HG03097 (cell line): ENCODE data around the gene PDGFA.

Experiments used
- ATAC-seq: cut with Tn5 transposase; IDR thresholded peaks from one replicate; pipeline ENCODE4 v1.9.1; 2021; ENCODE audit not compliant: unreplicated experiment, low FRiP score

PDGFA gene

DNA sequence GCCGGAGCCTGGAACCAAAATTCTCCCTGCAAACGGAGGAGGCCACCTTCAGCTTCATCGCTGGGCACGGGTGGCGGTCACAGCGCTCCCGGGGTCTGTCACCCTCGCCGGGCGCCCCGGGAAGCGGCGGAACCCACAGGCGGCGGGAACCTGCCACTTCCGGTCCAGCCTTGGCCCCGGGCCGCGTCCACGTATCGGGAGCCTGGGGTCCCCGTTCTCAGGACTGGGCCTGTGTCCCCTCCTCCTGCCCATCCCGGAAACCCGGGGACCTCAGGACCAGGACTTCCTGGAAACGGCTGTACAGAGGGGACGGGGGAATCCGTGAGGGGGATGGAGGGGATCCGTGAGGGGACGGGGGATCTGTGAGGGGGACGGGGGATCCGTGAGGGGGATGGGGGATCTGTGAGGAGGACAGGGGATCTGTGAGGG lies 25.4 kb downstream of the PDGFA start:
- ATAC-seq: no peak

DNA sequence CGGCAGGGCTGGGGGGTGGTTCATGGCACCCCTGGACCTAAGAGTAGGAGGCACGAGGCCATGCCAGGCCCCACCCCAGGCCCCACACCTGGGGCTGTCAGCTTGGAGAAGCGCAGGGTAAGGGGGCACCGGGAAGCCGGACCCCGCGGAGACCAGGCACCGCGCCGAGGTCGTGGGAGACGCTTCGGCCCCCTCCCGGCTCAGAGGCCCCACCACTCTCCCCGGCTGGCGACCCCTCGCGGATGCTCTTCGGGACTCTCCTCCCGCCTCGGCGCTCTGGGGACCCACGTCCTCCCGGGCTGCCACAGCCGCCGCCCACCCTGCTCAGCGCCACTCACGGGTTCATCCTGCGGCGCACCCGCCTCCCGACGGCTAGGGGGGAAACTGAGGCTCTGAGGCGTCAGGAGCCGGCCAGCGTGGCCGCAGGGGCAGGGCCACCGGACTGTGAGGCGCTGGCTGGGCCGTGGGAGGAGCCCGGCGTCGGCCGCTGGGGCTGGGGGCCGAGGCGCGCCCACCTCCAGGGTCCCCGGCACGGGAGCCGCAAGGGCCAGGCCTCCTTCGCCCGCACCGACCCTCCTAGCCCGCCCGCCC lies 25.9 kb downstream of the PDGFA start:
- no peak for ATAC-seq

DNA sequence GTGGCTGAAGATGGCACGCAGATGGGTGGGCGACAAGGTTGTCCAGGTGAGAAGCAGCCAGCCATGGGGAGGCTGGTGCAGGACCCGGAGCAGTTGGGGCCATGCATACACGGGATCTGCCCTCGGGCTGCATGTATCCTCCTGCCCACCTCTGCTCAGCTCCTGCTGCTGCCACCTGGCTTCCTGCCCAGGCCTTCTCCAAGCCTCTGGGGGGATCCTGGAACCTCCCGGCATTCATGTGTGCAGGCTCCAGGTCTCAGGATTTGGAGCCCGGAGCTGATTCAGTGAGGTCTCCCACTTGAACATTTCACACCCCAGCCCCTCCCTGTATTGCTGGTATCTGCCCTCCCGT lies 27.0 kb downstream of the PDGFA start:
- ATAC-seq: no peak

DNA sequence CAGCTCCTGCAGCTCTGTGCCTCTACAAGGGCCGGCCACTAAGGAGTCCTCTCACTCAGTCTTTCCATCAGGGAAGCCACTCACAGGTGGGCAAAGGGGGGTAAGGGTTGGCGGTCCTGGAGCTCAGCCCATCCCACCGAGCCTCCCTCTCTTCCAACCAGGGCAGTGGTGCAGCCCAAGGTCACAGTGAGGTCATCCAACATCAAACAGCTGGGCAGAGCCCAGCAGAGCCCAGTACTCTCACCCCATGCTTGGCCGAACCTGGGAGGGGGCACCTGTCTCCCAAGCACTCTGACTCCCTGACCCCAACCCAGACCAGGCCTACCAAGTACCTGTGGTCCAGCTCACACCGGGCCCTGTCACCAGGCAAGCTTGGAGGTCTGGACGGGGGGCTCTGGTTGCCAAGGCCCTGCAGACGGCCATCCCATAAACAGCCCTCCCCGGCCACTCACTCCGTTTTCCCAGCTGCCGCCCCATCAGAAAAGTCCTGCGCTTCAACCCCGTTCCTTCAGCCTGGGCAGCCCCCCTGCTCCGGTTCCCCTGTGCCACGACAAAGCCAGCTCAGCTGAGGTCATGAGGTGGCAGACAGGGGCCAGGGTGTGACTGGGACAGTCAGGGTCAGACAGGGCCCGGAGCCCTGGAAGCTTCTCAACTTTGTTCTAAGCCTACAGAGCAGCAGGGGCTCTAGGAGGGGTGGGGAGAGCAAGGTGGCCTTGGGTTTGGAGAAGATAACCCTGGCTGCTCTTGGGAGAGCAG lies 27.5 kb downstream of the PDGFA start:
- ATAC-seq: no peak

DNA sequence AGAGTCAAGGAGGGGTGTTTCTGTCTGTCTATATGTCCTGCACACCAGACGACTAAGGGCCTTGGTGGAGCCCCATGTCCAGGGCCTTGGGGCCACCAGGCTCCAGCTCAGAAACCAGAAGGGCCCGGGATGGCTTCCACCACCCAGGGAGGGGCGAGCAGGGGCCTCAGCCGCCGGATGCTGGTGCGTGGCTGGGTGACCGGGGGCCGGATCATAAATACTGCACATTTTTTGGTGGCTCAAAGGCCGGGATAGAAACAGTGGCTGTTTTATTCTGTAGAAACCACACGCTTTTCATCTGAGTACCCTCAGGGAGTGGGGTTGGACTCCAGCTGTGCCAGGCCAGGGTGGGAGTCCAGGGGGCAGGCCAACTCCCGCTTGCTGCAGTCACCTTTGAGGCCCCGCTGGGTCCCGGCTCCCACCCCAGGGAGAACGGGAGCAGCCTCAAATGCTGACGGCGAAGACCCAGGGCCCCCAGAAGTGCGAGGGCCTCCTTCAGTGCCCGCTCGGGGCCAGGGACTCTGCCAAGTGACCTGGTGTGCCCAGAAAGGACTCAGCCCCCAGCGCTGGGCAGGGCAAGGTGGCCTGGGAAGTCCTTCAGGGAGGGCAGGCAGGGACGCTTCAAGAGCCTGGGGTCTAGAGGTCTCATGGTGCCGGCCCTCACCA lies 28.2 kb downstream of the PDGFA start:
- ATAC-seq: no peak

DNA sequence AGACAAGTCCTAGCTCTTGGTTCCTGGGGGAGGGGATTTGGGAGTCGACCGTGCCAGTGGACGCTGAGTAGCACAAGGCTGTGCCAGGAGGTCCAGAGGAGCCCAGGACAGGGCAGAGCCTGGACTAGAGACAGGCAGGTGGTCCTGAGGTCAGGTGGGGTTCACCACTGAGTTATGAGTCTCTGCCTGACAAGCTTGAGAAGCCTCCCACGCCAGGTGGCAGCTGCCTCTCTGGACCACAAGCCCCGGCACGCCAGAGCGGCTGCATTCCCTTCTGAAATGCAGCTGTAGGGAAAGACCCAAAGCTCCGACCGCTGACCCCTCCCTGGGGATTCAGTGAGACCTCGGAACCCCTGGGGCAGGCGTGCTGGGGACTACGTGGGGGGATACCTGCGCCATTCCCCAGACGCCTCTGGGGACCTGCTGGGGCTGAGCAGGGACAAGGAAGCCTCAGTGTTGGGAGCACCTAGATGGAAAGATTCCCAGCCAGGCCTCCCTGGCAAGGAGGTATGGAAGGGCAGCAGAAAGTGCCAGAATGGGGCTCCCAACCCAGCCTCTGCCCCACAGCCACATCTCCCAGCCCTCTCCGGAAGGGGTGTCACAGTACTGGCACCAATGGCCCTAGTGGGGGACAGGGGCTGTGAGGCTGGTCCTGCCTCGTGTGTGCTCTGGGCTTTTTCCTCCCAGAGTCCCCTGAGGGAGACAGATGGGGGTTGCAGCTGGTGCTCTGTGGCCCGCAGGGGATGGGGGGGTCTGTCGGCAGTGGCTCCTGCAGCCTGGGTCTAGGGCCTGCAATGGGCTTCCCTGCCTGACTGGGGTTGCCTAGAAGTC lies 29.0 kb downstream of the PDGFA start:
- ATAC-seq: no peak

DNA sequence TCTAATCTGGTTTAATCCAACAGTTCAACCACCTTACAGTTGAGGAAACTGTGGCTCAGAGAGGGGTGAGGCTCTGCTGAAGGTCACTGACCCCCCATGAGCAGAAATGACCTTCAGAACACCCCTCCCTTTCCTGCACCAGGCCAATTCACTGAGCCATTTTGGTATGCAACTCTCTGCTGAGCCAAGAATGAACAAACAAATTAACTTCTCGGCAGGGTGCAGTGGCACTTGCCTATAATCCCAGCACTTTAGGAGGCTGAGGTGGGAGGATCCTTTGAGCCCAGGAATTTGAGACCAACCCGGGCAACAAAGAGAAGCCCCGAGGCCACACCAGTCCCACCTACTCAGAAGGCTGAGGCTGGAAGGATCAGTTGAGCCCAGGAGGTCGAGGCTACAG lies 29.8 kb downstream of the PDGFA start:
- no peak for ATAC-seq

DNA sequence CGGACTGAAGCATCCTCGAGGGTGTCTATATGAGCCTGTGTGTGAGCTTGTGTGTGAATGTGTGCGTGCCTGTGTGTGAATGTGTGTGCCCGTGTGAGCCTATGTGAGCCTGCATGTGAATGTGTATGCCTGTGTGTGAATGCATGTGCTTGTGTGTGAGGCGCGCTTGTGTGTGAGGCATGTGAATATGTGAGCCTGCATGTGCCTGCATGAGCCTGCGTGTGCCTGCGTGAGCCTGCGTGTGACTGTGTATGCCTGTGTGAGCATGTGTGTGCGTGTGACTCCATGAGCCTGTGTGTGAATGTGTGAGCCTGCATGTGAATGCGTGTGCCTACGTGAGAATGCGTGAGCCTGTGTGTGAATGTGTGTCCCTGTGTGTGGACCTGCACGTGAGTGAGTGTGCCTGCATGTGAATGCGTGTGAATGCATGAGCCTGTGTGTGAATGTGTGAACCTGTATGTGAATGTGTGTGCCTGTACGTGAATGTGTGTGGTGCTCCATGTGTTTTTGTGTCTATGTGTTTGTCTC lies 33.4 kb downstream of the PDGFA start:
- no peak for ATAC-seq

DNA sequence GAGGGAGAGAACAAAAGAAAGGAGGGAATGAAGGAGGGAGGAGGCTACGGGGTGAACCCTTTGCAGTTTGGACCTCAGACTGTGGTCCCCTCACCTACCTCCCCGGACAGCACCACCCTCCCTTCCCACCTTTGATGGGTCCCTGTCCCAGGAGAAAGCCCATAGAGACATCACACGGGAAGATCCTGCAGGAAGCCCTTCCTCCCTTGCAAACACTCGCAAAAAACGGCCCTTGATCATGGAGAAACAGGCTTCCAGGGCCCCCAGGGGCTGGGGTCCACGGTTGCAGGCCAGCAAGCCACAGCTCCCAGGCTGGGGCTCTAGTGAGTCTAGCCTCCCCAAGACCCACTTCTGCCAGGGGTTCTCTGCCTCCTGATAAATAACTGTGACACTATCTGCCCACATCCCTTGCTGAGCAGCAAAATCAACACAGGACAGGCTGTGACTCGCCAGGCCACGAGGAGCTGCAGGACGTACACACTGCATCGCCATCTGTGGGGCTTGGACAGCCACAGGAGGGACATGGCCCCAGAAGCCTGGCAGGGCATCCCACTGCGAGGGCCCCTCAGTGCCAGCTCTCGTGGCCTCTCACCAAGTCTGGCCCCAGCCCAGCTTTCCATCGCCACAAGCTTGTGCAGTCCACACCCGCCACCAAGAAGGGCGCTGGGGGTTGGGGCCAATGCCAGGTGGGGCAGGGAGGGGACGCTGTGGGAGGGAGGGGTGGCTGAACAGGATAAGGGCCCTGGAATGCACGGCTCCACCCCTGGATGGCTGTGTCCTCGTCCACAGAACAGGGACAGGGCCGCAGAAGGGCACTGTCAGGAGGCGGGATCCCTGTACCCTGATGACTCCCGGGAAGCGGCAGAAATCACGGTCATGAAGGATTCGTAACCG lies 34.2 kb downstream of the PDGFA start:
- no peak for ATAC-seq

DNA sequence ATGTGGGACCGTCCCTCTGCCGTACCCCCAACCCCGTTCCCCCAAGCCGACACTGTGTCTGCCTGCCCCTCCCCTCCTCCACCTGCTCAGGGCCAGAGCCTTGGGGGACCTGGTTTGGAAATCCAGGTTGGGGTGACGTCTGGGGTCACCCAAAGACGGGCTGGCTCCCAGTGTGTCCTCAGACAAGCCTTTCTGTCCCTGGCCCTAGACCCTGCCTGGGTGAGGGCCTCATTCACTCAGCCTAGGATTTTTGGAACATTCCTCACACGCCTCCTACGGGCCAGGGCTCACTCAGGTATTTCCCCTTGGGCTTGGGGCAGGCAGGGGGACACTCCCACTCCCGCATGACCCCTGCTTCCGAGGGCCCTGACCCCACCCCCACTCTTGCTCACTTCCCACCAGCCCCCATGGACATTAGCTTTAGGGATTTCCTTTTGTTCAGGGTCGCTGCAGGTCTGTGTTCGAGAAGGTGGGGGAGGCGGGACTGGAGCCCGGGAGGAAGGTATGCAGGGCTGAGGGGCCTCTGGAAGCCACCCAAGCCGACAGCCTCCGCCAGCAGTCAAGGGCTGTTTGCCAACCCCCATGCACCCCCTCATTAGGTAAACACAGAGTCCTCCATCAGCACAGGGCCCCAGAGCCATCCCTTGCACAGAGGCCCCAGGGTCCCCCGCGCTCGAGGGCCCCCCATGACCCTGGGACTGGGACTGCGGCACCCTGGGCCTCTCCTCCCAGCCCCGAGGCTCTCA lies 35.1 kb downstream of the PDGFA start:
- ATAC-seq: no peak

DNA sequence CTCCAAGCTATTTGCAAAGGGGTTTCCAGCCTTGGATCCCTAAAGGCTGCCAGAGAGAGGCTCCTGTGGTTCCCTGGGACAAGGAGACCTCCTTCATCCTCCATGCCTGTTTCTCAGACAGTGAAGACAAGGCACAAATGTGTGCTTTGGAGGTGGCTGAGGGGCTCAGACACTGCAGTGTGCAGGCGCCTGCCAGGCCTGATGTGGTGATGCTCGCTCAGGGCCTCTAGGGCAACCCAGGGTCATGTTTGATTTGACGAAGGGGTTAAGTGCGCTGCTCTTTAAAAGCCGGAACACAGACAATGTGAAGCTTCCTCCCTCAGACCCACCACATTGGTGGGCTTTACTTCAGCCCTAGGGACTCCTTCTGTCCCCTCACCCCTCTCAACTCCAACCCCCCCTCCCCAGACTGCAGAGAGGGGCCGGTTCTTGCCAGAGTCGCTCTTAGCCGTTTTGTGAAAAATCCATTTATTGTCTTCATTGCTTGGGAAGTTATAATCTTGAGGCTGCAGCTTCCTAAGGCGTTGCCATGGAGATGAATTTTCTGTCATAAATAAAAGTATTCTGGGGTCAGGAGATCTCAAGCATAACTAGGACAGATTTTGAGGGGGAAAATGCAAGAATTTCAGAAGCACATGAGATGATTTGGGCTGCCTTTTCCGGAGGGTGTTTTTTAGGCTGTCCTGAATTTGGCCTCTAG lies 35.8 kb downstream of the PDGFA start:
- no peak for ATAC-seq

DNA sequence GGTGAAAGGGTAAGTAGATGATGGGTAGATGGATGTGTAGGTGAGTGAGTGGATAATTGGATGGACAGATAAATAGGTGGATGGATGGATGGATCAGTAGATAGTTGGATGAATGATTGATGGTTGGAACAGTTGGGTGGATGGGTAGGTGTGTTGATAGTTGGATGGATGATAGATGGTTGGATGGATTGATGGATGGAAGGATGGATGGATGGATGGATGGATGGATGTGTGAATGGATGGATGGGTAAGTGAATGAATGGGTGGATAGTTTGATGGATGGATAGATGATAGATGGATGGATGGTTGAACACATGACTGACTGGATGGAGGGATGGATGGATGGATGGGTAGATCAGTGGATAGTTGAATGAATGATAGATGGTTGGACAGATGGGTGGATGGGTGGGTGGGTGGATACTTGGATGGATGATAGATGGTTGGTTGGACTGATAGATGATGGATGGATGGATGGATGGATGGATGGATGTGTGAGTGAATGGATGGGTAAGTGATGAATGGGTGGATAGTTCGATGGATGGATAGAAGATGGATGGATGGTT lies 37.0 kb downstream of the PDGFA start:
- ATAC-seq: no peak

DNA sequence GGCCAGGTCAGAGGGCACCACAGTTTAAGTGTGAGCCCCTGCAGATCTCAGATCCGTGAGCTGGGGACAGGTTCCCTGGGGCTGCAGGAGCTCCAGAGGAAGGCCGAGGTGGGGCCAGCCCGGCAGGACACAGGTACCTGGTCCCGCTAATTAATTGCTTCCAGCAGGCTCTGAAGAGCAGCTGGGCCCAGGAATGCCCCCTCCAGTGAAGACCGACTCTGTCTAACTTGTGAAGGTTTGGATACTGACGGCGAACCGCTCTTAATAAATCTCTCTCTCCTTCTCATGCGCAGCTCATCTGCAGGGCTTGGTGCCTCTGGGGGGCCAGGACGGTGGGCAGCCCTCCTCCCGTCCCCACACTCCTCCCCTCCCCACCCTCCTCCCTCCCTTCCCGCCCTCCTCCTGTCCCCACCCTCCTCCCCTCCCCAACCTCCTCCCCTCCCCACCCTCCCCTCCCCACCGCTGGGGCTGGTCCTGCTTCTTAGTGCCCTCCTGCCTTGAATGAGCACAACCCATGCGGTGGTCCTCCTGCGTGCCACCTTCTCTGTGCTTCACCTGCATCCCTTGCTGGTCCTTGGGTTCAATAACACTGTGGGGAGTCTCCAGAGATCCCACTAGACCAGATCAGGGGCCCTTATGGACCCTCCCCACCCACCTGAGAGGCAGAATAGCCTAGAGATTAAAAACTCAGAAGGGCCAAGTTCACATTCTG lies 38.3 kb downstream of the PDGFA start:
- no peak for ATAC-seq

DNA sequence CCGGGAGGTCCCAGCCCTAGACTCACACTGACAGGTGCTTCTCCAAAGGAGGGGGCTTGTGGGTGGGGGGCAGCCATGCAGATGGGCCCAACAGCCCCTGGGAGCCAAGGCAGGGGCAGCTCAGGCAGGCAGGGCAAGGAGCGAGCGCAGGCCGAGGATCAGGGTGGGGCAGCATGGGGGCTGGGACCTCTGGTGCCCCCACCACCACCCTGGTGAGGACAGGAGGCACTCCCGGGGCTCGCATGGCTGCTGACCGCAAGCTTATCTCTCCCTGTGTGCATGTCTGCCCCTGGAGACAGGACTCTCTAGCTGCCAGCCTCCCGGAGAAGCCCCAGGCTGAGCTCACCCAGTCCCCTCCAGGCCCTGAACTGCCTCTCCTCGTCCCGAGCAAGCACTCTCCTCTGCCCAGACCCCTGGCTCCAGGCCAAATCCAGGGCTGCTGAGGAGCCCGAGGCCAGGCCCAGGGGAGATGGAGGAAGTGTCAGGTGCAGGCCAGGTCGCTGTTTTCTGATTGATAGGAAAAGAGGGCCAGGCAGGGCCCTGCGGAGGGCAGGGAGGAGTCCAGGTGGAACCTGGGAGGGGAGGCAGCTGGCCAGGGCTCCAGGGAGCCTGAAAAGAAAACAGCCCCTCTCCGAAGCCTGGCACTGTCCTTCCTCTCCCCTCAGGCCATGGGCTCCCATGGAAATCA lies 39.0 kb downstream of the PDGFA start:
- ATAC-seq: no peak

DNA sequence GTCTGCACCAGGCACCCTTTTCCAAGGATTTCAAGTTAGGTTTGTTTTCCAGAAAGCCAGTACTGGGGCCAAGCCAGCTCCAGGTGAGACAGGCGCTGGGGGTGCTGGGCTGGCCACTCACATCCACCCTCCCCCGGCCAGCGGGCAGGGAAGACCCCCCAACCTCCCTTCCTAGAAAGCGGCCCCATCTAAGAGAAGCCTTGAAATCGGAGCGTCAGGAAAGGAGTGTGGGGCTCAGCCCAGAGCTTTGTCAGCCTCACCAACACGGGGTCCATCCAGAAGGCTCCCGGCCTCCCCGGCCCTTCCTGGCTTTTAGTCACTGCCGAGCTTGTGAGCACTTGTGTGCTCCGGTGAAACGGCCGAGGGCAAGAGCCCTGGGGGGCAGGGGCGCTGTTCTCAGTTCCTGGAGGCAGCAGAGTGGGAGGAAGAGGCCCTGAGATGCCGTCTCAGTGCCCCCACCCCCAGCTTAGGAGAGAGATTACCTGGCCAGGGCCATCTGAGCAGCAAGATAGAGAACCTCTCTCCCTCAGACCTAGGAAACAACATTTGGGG lies 39.6 kb downstream of the PDGFA start:
- ATAC-seq: no peak

DNA sequence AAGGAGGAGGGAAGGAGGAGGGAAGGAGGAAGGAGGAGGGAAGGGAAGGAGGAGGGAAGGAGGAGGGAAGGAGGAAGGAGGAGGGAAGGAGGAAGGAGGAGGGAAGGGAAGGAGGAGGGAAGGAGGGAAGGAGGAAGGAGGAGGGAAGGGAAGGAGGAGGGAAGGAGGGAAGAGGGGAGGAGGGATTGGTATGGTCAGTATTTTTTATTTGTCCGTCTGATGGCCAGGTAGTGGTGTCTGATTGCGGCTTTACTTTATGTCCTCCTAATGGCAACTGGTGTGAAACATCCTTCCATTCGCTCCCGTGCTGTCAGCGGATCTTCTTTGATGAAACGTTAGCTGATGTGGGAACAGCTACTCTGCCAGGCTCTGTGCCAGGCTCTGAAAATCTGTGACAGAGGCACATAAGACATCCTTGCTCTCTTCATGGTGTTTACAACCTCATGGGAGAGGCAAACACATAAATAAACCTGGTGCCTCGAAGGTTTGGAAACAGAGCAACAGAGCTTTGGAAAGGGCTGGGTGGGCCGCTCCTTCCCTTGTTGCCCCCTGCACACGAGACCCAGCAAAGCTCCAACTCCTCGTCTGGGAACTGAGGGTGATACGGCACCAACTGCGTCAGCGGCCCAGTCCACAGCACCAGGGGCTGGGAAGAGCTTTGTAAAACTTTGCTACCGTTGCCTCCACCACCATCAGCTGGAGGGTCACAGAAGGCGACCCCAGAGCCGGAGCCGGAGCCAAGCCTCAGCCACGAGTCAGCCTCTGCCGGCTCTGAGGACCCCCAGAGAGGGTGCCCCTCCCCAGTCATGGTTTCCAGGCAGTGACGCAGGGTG lies 40.3 kb downstream of the PDGFA start:
- ATAC-seq: no peak
